ENCODE measurements around the gene SP4.
A peak's percentile ranks its signal among the peaks of the same experiment; 100 is the strongest.

SP4 gene

DNA sequence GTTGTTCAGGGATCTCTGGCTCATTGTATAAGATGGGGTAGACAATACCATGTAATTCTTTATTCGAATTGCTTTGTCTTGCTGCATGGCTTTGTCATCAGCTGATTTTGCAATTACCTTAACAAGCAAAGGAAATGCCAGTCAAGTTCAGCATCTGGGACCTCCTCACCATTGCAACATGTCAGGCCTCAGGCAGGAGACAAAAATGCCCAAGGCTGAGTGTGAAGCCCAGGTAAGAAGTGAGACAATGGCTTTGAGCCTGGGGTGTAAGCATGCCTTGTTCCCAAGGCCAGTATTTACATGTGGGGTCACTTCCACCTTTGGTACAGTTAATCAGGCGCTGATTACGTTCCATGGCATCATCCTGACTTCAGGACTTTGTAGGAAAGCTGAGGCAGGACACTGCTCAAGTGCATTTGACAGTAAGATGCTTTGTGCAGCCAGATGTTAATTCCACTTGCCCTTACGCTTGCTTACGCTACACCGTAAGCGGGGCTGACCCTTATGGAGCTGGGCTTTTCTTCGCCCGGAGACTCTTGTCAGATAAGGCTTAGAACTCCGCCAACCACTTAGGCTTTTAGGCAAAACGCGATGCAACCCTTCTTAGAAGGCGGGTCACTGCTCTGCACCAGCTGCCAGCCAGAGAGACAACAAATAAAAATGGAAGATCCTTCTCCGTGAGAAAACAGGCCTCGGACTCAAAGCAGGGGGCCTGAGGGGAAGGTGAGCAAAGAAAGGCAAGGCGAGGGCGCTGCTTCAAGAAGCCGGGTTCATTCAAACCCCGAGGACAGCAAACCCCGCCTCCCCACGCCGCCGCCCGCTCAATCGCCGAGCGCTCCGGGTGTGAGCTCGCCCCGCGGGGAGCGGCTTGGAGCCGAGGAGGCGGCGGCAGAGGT lies 1.3 kb upstream of the SP4 start:
- no peak for ATAC-seq
- TF ChIP-seq ZNF565 (CRISPR knock-in tag; conservative IDR thresholded peaks at IDR 0.05; ENCODE audit: low read depth) (no peak), TCF4 (CRISPR knock-in tag; IDR thresholded peaks at IDR 0.05; ENCODE audit: borderline replicate concordance) (no peak), BACH2 (CRISPR knock-in tag; IDR thresholded peaks at IDR 0.05; ENCODE audit: borderline replicate concordance) (no peak), ZNF8 (CRISPR knock-in tag; IDR thresholded peaks at IDR 0.05) (no peak), ARNTL (CRISPR knock-in tag; IDR thresholded peaks at IDR 0.05; ENCODE audit: borderline replicate concordance, low read depth) (no peak), RARB (CRISPR knock-in tag; IDR thresholded peaks at IDR 0.05) (no peak), TOX (CRISPR knock-in tag; IDR thresholded peaks at IDR 0.05; ENCODE audit: borderline replicate concordance) (no peak), ISL1 (CRISPR knock-in tag; IDR thresholded peaks at IDR 0.05) (no peak), ESRRG (CRISPR knock-in tag; IDR thresholded peaks at IDR 0.05) (no peak), PPARA (CRISPR knock-in tag; IDR thresholded peaks at IDR 0.05; ENCODE audit: borderline replicate concordance) (no peak), CSDC2 (CRISPR knock-in tag; IDR thresholded peaks at IDR 0.05) (no peak)
- TF ChIP-seq, protein P1, sequence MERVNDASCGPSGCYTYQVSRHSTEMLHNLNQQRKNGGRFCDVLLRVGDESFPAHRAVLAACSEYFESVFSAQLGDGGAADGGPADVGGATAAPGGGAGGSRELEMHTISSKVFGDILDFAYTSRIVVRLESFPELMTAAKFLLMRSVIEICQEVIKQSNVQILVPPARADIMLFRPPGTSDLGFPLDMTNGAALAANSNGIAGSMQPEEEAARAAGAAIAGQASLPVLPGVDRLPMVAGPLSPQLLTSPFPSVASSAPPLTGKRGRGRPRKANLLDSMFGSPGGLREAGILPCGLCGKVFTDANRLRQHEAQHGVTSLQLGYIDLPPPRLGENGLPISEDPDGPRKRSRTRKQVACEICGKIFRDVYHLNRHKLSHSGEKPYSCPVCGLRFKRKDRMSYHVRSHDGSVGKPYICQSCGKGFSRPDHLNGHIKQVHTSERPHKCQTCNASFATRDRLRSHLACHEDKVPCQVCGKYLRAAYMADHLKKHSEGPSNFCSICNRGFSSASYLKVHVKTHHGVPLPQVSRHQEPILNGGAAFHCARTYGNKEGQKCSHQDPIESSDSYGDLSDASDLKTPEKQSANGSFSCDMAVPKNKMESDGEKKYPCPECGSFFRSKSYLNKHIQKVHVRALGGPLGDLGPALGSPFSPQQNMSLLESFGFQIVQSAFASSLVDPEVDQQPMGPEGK (CRISPR knock-in tag; IDR thresholded peaks at IDR 0.05; ENCODE audit: borderline replicate concordance), result no peak
- TF ChIP-seq, protein P2, sequence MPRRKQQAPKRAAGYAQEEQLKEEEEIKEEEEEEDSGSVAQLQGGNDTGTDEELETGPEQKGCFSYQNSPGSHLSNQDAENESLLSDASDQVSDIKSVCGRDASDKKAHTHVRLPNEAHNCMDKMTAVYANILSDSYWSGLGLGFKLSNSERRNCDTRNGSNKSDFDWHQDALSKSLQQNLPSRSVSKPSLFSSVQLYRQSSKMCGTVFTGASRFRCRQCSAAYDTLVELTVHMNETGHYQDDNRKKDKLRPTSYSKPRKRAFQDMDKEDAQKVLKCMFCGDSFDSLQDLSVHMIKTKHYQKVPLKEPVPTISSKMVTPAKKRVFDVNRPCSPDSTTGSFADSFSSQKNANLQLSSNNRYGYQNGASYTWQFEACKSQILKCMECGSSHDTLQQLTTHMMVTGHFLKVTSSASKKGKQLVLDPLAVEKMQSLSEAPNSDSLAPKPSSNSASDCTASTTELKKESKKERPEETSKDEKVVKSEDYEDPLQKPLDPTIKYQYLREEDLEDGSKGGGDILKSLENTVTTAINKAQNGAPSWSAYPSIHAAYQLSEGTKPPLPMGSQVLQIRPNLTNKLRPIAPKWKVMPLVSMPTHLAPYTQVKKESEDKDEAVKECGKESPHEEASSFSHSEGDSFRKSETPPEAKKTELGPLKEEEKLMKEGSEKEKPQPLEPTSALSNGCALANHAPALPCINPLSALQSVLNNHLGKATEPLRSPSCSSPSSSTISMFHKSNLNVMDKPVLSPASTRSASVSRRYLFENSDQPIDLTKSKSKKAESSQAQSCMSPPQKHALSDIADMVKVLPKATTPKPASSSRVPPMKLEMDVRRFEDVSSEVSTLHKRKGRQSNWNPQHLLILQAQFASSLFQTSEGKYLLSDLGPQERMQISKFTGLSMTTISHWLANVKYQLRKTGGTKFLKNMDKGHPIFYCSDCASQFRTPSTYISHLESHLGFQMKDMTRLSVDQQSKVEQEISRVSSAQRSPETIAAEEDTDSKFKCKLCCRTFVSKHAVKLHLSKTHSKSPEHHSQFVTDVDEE (CRISPR knock-in tag; IDR thresholded peaks at IDR 0.05), result no peak
- TF ChIP-seq, protein P3, sequence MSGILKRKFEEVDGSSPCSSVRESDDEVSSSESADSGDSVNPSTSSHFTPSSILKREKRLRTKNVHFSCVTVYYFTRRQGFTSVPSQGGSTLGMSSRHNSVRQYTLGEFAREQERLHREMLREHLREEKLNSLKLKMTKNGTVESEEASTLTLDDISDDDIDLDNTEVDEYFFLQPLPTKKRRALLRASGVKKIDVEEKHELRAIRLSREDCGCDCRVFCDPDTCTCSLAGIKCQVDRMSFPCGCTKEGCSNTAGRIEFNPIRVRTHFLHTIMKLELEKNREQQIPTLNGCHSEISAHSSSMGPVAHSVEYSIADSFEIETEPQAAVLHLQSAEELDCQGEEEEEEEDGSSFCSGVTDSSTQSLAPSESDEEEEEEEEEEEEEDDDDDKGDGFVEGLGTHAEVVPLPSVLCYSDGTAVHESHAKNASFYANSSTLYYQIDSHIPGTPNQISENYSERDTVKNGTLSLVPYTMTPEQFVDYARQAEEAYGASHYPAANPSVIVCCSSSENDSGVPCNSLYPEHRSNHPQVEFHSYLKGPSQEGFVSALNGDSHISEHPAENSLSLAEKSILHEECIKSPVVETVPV (CRISPR knock-in tag; IDR thresholded peaks at IDR 0.05), result no peak

DNA sequence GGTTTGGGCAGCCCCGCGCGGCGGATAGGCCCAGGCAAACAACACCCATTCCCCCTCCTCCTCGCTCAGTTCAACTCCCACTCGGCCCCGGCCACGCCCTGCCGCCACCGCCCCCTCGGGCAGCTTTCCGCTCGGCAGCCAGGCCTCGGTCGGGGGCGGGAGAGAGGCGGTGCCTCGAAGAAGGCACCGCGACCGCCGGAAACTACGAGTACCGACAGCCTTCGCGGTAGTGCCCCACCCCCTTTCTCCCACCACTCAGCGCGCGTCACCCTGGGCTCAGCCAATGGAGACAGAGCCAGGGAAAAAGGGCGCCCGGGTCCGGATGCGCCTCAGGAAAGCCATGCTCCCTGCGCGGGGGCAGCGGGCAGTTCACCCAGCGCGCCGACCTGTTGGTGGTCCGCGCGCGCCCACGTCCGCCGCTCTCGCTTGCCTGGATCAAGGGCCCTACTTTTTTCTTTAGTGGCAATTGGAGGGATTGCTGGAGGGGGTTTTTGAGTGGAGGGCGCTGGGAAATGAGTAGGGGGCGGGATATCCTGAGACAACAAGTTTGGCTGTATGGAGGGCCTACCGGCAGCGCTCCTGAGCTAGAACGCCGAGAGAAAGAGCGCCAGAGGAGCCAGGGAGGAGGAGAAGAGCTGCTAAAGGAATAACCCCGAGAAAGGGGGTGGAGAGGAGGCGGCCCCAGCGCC lies 557 bp upstream of the SP4 start:
- TF ChIP-seq ZFP3 (CRISPR knock-in tag; IDR thresholded peaks at IDR 0.05) (0 out of 2 replicates have a peak, but pooled peaks have one; percentile 29), ESRRG (CRISPR knock-in tag; IDR thresholded peaks at IDR 0.05) (peak; percentile 58; the same call in 1 of the 2 replicates), OSR1 (CRISPR knock-in tag; IDR thresholded peaks at IDR 0.05) (no peak)
- peak; percentile 90 for ATAC-seq

DNA sequence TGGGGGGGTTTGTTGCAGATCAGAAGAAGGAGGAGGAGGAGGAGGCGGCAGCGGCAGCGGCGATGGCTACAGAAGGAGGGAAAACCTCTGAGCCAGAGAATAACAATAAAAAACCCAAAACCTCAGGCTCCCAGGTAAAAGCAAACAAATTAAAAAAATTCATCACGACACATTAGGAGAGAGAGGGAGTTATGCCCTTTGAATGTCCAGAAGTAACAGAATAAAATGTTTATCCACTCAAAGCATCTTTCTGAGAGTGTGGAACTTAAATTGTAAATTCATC lies 717 bp downstream of the SP4 start:
- no peak for TF ChIP-seq ZNF565 (CRISPR knock-in tag; conservative IDR thresholded peaks at IDR 0.05; ENCODE audit: low read depth)
- no peak for TF ChIP-seq ESRRG (CRISPR knock-in tag; IDR thresholded peaks at IDR 0.05)
- TF ChIP-seq ZNF8 (CRISPR knock-in tag; IDR thresholded peaks at IDR 0.05), result no peak
- TF ChIP-seq SNAI2 (CRISPR knock-in tag; IDR thresholded peaks at IDR 0.05), result no peak
- TF ChIP-seq CSDC2 (CRISPR knock-in tag; IDR thresholded peaks at IDR 0.05), result no peak
- no peak for TF ChIP-seq ZFP30 (CRISPR knock-in tag; IDR thresholded peaks at IDR 0.05)
- no peak for TF ChIP-seq ZFP3 (CRISPR knock-in tag; IDR thresholded peaks at IDR 0.05)
- TF ChIP-seq ARNTL (CRISPR knock-in tag; IDR thresholded peaks at IDR 0.05; ENCODE audit: borderline replicate concordance, low read depth), result no peak
- TF ChIP-seq BACH2 (CRISPR knock-in tag; IDR thresholded peaks at IDR 0.05; ENCODE audit: borderline replicate concordance), result no peak
- ATAC-seq, result no peak

DNA sequence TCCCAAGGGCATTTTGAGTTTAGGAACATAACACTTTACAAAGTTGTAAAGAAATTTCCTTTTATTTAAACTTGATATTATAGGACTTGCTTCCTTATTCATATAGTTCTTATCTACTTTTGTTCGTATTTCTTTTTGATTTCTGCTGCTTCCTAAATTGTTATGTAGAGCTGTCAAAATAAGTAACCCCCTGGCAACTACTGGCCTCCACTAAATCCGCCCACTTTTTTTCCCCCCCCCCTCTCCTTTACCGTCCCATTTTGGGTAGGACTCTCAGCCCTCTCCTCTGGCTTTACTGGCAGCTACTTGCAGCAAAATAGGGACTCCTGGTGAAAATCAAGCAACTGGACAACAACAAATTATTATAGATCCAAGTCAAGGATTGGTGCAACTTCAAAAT lies 1.1 kb downstream of the SP4 start:
- no peak for ATAC-seq
- TF ChIP-seq ARNTL (CRISPR knock-in tag; IDR thresholded peaks at IDR 0.05; ENCODE audit: borderline replicate concordance, low read depth), result no peak
- TF ChIP-seq, protein P2 (CRISPR knock-in tag; IDR thresholded peaks at IDR 0.05), result no peak
- TF ChIP-seq, protein P4, sequence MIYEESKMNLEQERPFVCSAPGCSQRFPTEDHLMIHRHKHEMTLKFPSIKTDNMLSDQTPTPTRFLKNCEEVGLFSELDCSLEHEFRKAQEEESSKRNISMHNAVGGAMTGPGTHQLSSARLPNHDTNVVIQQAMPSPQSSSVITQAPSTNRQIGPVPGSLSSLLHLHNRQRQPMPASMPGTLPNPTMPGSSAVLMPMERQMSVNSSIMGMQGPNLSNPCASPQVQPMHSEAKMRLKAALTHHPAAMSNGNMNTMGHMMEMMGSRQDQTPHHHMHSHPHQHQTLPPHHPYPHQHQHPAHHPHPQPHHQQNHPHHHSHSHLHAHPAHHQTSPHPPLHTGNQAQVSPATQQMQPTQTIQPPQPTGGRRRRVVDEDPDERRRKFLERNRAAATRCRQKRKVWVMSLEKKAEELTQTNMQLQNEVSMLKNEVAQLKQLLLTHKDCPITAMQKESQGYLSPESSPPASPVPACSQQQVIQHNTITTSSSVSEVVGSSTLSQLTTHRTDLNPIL (CRISPR knock-in tag; IDR thresholded peaks at IDR 0.05; ENCODE audit: low read depth), result no peak
- TF ChIP-seq, protein P5, sequence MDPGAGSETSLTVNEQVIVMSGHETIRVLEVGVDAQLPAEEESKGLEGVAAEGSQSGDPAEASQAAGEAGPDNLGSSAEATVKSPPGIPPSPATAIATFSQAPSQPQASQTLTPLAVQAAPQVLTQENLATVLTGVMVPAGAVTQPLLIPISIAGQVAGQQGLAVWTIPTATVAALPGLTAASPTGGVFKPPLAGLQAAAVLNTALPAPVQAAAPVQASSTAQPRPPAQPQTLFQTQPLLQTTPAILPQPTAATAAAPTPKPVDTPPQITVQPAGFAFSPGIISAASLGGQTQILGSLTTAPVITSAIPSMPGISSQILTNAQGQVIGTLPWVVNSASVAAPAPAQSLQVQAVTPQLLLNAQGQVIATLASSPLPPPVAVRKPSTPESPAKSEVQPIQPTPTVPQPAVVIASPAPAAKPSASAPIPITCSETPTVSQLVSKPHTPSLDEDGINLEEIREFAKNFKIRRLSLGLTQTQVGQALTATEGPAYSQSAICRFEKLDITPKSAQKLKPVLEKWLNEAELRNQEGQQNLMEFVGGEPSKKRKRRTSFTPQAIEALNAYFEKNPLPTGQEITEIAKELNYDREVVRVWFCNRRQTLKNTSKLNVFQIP (CRISPR knock-in tag; IDR thresholded peaks at IDR 0.05; ENCODE audit: borderline replicate concordance, low read depth), result no peak
- TF ChIP-seq ZNF70 (CRISPR knock-in tag; IDR thresholded peaks at IDR 0.05), result no peak
- TF ChIP-seq ISL1 (CRISPR knock-in tag; IDR thresholded peaks at IDR 0.05), result no peak
- TF ChIP-seq ESRRG (CRISPR knock-in tag; IDR thresholded peaks at IDR 0.05), result no peak
- TF ChIP-seq ZFP30 (CRISPR knock-in tag; IDR thresholded peaks at IDR 0.05), result no peak
- TF ChIP-seq SNAI2 (CRISPR knock-in tag; IDR thresholded peaks at IDR 0.05), result no peak
- TF ChIP-seq ZNF565 (CRISPR knock-in tag; conservative IDR thresholded peaks at IDR 0.05; ENCODE audit: low read depth), result no peak
- no peak for TF ChIP-seq OSR1 (CRISPR knock-in tag; IDR thresholded peaks at IDR 0.05)
- no peak for TF ChIP-seq ZFP3 (CRISPR knock-in tag; IDR thresholded peaks at IDR 0.05)
- no peak for TF ChIP-seq ZNF8 (CRISPR knock-in tag; IDR thresholded peaks at IDR 0.05)

Data from SK-N-SH treated with all-trans-retinoic acid at 6 μM for 48 hours (cell line).